Measurements from ENCODE around the gene SERP2. TPM values are rescaled to one million over a fixed set of nuclear protein-coding genes. Genes with fewer than 3 reads are reported as not detected.

SERP2 gene
- total and polyA plus RNA-seq, 10 of the 15 experiments (the other 5 are each of a cell fraction or from before 2014, with no cell fraction given), result not detected

DNA sequence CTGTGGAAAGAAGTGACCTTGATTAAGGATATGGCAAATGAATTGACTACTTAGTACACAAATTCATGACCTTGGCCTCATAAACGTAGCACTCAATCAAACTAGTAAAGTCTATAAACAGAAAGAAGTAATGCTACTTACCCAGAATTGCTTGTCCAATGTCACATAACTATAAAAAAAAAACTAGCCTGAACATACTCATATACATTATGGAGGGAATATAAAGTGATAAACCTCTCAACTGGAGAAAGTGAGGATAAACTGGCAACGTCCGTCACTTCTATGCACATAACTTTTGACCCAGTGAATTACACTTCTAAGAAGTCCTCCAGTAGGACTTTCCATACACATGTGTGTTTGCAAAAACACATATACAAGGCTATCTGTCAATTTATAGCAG is 7.7 kb upstream of the SERP2 start:
- SMC1A ChIA-PET (ENCODE audit: uncharacterized antibody, unreplicated experiment), result no interaction called here
- RAD21 ChIA-PET (ENCODE audit: unreplicated experiment), result no interaction called here
- Histone ChIP-seq H2AFZ (ENCODE audit: control insufficient read depth, low read depth, low read length) (no peak overlapping the region), H3K27ac (ENCODE audit: control insufficient read depth, insufficient read depth) (no peak overlapping the region), H3K9me3 (replicated peaks; ENCODE audit: control insufficient read depth, insufficient read depth, low read length) (no peaks in the 10 kb centered on the region), H3K36me3 (ENCODE audit: control insufficient read depth in 2 of 2, insufficient read depth in 2 of 2, low read length in 1 of 2) (no peaks in the 10 kb centered on the region), H3K4me2 (ENCODE audit: control insufficient read depth, insufficient read depth) (no peak overlapping the region), H3K79me2 (ENCODE audit: control insufficient read depth, insufficient read depth, low read length) (no peaks in the 10 kb centered on the region), H3K9ac (ENCODE audit: control insufficient read depth, insufficient read depth, low read length) (no peak overlapping the region), H4K20me1 (ENCODE audit: control insufficient read depth, insufficient read depth) (no peaks in the 10 kb centered on the region), H3K4me3 (no peak overlapping the region), H3K4me1 (ENCODE audit: control insufficient read depth, insufficient read depth, low read length) (no peaks in the 10 kb centered on the region), H3K27me3 (replicated peaks in 1 of 2; ENCODE audit: control insufficient read depth in 2 of 2, insufficient read depth in 2 of 2, low read length in 1 of 2) (no peaks in the 10 kb centered on the region; a peak in 2 of 4 replicates)
- POLR2A ChIA-PET, result no interaction called here
- no TSS peak for BruUV-seq (replicated peaks)
- FAIRE-seq (no peak), DNase-seq (ENCODE audit: low read depth, low spot score) (no peak), ATAC-seq (no peak)
- in situ Hi-C loops (cut with MboI), result no loop called here
- CTCF ChIA-PET, result no interaction called here
- 44% methylated on average over 3 of the region's 3 CpGs for WGBS (ENCODE audit: insufficient coverage, insufficient replicate concordance, low lambda C conversion rate, missing lambda C conversion rate)
- intact Hi-C loops (cut with micrococcal nuclease; ENCODE audit: unreplicated experiment), result no loop called here
- TF ChIP-seq, protein P1, sequence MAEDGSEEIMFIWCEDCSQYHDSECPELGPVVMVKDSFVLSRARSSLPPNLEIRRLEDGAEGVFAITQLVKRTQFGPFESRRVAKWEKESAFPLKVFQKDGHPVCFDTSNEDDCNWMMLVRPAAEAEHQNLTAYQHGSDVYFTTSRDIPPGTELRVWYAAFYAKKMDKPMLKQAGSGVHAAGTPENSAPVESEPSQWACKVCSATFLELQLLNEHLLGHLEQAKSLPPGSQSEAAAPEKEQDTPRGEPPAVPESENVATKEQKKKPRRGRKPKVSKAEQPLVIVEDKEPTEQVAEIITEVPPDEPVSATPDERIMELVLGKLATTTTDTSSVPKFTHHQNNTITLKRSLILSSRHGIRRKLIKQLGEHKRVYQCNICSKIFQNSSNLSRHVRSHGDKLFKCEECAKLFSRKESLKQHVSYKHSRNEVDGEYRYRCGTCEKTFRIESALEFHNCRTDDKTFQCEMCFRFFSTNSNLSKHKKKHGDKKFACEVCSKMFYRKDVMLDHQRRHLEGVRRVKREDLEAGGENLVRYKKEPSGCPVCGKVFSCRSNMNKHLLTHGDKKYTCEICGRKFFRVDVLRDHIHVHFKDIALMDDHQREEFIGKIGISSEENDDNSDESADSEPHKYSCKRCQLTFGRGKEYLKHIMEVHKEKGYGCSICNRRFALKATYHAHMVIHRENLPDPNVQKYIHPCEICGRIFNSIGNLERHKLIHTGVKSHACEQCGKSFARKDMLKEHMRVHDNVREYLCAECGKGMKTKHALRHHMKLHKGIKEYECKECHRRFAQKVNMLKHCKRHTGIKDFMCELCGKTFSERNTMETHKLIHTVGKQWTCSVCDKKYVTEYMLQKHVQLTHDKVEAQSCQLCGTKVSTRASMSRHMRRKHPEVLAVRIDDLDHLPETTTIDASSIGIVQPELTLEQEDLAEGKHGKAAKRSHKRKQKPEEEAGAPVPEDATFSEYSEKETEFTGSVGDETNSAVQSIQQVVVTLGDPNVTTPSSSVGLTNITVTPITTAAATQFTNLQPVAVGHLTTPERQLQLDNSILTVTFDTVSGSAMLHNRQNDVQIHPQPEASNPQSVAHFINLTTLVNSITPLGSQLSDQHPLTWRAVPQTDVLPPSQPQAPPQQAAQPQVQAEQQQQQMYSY (CRISPR knock-in tag; IDR thresholded peaks at IDR 0.05), result no peak
- no peak for TF ChIP-seq POLR2AphosphoS2 (IDR thresholded peaks at IDR 0.05; ENCODE audit: low read depth, low read length)
- TF ChIP-seq, protein P2, sequence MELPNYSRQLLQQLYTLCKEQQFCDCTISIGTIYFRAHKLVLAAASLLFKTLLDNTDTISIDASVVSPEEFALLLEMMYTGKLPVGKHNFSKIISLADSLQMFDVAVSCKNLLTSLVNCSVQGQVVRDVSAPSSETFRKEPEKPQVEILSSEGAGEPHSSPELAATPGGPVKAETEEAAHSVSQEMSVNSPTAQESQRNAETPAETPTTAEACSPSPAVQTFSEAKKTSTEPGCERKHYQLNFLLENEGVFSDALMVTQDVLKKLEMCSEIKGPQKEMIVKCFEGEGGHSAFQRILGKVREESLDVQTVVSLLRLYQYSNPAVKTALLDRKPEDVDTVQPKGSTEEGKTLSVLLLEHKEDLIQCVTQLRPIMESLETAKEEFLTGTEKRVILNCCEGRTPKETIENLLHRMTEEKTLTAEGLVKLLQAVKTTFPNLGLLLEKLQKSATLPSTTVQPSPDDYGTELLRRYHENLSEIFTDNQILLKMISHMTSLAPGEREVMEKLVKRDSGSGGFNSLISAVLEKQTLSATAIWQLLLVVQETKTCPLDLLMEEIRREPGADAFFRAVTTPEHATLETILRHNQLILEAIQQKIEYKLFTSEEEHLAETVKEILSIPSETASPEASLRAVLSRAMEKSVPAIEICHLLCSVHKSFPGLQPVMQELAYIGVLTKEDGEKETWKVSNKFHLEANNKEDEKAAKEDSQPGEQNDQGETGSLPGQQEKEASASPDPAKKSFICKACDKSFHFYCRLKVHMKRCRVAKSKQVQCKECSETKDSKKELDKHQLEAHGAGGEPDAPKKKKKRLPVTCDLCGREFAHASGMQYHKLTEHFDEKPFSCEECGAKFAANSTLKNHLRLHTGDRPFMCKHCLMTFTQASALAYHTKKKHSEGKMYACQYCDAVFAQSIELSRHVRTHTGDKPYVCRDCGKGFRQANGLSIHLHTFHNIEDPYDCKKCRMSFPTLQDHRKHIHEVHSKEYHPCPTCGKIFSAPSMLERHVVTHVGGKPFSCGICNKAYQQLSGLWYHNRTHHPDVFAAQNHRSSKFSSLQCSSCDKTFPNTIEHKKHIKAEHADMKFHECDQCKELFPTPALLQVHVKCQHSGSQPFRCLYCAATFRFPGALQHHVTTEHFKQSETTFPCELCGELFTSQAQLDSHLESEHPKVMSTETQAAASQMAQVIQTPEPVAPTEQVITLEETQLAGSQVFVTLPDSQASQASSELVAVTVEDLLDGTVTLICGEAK (IDR thresholded peaks at IDR 0.05; ENCODE audit: borderline replicate concordance), result no peak
- TF ChIP-seq, protein P3, sequence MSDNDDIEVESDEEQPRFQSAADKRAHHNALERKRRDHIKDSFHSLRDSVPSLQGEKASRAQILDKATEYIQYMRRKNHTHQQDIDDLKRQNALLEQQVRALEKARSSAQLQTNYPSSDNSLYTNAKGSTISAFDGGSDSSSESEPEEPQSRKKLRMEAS (IDR thresholded peaks at IDR 0.05; ENCODE audit: low read depth, low read length), result no peak
- TF ChIP-seq, protein P4, sequence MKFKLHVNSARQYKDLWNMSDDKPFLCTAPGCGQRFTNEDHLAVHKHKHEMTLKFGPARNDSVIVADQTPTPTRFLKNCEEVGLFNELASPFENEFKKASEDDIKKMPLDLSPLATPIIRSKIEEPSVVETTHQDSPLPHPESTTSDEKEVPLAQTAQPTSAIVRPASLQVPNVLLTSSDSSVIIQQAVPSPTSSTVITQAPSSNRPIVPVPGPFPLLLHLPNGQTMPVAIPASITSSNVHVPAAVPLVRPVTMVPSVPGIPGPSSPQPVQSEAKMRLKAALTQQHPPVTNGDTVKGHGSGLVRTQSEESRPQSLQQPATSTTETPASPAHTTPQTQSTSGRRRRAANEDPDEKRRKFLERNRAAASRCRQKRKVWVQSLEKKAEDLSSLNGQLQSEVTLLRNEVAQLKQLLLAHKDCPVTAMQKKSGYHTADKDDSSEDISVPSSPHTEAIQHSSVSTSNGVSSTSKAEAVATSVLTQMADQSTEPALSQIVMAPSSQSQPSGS (IDR thresholded peaks at IDR 0.05; ENCODE audit: low read length), result no peak
- TF ChIP-seq, protein P5, sequence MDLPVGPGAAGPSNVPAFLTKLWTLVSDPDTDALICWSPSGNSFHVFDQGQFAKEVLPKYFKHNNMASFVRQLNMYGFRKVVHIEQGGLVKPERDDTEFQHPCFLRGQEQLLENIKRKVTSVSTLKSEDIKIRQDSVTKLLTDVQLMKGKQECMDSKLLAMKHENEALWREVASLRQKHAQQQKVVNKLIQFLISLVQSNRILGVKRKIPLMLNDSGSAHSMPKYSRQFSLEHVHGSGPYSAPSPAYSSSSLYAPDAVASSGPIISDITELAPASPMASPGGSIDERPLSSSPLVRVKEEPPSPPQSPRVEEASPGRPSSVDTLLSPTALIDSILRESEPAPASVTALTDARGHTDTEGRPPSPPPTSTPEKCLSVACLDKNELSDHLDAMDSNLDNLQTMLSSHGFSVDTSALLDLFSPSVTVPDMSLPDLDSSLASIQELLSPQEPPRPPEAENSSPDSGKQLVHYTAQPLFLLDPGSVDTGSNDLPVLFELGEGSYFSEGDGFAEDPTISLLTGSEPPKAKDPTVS (IDR thresholded peaks at IDR 0.05; ENCODE audit: low read depth, low read length), result no peak
- TF ChIP-seq, protein P6, sequence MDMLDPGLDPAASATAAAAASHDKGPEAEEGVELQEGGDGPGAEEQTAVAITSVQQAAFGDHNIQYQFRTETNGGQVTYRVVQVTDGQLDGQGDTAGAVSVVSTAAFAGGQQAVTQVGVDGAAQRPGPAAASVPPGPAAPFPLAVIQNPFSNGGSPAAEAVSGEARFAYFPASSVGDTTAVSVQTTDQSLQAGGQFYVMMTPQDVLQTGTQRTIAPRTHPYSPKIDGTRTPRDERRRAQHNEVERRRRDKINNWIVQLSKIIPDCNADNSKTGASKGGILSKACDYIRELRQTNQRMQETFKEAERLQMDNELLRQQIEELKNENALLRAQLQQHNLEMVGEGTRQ (IDR thresholded peaks at IDR 0.05; ENCODE audit: borderline replicate concordance, low read depth, low read length), result no peak
- TF ChIP-seq, protein P7, sequence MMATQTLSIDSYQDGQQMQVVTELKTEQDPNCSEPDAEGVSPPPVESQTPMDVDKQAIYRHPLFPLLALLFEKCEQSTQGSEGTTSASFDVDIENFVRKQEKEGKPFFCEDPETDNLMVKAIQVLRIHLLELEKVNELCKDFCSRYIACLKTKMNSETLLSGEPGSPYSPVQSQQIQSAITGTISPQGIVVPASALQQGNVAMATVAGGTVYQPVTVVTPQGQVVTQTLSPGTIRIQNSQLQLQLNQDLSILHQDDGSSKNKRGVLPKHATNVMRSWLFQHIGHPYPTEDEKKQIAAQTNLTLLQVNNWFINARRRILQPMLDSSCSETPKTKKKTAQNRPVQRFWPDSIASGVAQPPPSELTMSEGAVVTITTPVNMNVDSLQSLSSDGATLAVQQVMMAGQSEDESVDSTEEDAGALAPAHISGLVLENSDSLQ (IDR thresholded peaks at IDR 0.05), result no peak

Data from GM12878 (cell line).